ENCODE data around the gene METAP1.
"Not testable (repeated sequence)": the region's sequence is repeated elsewhere in the genome, so short reads cannot be mapped to it uniquely, and the experiment has no call there.

METAP1 gene

DNA sequence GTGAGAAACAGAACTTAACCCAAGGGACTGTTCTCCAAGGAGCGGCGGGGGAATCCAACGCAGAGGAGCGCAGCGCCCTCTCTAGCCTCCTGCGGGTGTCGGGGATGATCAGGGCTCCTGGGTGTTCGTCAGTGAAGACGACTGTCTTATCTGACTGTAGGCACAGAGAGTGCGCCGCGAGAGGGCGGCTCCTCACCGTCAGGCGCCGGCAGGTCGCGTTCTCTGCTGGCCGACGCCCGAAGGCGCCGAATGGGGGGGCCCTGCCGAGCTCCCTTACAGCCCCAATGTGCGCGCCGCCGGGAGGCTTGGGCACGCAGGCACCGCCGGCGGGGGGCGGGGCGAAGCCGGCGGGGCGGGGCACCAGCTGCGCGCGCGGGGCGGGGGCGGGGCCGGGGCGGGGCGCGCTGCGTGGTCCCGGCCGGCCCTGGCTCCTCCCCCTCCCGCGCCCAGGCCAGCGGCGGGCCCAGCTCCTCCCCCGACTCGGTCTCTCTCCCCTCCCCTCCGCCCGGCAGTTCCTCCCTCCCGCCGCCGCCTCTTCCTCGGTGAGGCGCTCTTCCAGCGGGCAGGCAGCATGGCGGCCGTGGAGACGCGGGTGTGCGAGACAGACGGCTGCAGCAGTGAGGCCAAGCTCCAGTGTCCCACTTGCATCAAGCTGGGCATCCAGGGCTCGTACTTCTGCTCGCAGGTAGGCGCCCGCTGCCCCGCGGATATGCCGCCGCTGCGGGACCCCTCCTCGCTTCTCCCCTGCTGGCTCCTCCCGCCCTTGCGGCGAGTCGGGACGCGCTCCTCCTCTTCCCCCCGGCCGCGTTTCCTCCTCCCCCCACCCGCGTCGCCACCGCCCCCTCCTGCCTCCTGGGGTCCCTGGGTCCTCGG lies at the start of gene METAP1:
Gene METAP1, plus strand, starts transcription at position 539 of the 873 bp plus-strand sequence. Its CDS starts 33 bp downstream, at position 572.
- DNase-seq (ENCODE audit: low read depth) = peak; percentile 95

DNA sequence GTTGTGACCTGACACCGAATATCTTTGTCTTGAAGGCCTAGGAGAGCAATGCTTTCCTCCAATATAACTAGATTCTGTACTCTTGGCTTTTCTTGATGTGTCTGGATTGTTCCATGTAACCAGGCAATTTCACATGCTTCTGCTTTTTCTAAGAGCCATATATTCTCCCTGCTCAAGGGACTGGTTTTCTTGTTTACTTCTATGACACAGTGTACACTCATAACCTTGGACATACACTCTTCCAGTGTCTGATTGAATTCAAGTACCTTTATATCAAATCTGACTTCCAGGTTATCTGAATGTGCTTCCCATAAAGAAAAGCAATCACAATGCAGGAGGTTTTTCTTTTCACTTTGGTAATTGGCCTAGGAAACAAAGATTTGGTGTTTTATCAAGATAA lies 49.2 kb upstream of the METAP1 start:
- DNase-seq (ENCODE audit: low read depth) = no peak

DNA sequence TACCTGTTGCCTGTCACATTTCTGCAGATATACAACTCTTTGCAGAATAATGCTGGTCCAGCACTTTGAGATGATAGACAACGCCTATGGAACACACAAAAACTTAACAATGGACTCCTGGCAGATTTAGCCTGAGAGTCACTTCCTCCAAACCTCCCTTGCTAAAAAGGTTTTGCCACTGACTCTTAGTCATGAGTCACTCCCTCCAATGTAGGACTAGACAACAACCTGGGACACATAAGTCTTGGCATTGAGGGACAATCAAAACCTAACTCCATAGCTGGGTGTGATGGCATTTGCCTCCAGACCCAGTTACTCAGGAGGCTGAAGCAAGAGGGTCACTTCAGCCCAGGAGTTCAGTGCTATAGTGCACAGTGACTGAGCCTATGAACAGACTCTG lies 44.6 kb upstream of the METAP1 start:
- DNase-seq (ENCODE audit: low read depth) = no peak

DNA sequence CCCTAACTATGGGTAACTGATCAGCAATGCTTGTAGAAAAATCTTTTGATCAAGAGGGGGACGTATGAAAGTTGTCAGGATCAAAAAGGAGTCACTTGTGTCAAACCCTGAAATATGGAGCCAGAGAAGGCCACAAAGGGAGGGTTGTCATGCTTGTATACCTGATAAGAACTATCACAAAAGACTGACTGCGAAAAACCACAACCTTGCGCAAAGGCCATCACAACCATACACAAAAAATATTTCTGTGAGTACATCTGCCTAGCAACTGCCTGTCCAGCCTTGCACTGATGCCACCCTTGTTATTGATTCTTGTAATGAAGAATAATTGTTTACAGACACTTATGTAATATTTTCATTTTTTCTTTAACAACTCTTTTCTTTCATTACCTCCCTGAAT lies 43.8 kb upstream of the METAP1 start:
- DNase-seq (ENCODE audit: low read depth) = no peak

DNA sequence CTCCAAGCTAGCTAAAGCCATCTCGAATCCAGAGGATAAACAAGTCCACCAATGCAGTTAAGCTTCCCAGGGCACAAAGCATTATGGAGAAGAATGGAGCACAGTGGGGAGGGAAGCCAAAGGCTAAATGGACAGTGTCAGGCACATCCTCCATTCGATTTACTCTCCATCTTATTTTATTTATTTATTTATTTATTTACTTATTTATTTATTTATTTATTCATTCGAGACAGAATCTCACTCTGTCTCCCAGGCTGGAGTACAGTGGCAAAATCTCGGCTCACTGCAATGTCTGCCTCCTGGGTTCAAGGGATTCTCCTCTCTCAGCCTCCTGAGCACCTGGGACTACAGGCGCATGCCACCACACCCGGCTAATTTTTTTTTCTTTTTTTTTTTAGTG lies 40.3 kb upstream of the METAP1 start:
- no peak for DNase-seq (ENCODE audit: low read depth)

DNA sequence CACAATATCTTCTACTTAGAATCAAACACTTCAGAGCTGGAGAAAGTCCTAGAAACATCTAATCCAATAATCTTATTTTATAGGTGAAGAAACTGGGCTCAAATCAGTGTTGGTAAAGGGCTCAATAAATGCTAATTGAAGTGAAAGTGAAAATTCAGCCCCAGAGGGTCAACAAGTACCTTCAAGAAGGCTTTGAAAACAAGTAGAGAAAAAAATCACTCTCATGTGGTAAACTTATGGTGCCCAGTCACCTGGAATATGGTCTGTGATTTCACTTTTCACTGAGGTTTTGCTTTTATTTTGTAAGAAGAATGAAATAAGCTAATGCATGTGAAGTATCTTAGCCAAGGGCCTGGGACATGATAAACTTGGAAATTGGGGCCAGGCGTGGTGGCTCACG lies 37.5 kb upstream of the METAP1 start:
- DNase-seq (ENCODE audit: low read depth) = no peak

DNA sequence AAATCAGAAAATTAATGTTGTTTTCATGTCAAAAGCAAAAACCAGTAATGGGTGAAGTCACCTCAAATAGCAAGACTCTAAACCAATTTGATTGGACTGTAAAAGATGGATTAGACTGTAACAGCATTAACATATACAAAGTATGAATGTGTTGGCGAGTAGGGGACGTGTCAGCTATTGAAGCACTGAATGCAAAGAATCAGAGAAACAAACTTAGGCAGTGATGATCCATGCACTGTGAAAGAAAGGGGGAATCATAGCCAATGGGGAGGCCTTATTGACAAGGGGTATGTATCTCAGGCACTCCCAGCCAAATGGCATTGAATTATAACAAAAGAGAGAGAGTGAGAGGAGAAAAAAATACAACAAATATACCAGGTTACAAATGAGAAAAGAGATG lies 36.1 kb upstream of the METAP1 start:
- no peak for DNase-seq (ENCODE audit: low read depth)

DNA sequence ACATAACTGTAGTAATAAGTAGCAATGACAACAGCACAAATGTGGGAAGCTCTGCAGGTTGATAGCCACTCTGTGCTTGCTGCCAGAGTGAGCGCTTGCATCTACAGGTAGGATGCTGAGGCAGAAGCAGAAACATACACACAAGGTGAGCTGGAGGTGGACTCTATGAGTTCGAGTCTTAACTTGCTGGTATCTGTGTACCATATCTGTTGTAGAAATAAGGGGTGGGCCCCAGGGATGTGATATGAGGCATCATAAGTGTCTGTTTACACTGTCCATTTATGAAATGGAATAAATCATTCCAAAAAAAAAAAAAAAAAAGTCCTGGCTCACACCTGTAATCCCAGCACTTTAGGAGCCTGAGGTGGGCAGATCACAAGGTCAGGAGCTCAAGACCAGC lies 33.8 kb upstream of the METAP1 start:
- no peak for DNase-seq (ENCODE audit: low read depth)

DNA sequence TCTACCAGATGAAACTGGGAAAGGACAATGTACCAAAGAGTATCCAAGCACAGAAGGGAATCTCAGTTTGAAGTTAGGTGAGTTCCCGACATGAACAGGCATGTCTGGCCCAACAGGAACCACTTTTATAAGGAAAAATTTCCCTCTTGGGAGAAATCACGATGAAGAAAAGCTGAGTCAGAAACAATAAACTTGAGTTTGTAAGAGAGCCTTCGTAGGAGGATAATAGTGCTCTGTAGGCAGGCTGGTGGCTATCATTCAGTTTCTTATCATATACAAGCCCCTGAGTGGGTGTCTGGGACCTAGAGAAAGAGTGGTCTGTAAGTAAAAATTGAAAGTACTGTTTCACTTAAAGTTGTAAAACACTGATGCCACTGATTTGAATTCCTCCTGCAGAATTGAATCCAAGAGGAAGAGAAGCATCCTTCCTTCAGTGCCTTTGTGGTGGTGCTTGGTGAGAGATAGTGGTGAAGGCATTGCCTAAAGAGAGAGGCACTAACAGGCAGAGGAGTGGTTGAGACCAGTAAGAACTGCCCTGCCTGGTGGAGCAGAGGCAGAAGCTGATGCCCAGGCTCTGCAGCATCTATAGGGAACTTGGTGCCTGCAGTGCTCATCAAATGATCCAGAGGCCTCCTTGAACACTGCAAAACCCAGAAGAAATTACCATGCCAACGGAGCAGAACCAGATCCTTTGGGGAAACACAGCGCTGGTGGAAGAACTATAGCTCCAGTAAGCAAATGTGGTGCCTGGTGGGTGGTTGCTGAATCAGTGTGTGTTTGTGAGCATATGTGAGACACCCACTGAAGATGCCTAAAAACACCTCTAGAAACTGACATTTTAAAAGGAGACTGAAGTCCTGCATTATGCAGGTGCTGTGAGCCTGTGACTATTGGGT lies 31.7 kb upstream of the METAP1 start:
- DNase-seq (ENCODE audit: low read depth) = no peak

DNA sequence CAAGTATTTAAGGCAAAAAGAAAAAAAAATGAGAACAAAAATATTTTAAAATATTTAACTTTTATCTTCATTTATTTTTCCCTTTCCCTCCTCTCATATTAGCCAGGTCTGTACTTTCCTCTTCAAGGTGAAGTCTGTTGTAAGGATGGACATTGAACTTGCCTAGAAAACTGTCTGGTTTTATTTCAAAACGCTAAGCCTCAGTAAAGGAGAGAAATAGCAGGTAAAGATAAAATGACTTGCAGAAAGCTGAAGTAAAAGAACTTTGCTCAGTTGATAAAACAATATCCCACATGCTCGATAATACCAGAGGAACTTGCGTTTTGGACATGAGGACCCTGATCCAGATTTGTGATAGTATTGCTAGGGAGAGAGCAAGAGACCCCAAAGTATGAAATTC lies 28.6 kb upstream of the METAP1 start:
- DNase-seq (ENCODE audit: low read depth) = no peak

DNA sequence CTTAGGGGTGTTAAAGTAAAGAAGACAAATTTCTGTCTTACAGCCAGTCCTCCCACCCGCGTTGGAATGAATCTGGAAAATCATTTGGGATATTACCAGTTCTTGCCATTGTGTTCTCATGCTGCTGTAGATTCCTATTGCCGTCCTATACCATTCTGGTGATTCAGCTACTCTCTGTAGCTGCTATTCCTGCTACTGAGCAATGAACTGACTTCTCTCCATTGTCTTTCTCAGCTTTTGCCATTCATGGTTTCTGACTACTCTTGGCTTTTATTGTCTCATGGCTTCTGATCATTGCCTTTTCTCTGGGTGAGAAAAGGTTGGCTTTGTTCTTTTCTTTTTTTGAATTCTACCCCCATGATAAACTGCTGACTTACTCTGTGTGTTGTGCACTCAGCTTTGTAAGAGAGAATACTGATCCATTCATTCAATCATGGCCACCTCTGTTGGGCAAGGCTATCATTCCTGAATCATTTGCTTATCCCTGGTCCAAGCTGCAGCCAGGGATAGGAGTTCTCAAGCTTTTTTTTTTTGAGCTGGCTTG lies 27.7 kb upstream of the METAP1 start:
- no peak for DNase-seq (ENCODE audit: low read depth)

DNA sequence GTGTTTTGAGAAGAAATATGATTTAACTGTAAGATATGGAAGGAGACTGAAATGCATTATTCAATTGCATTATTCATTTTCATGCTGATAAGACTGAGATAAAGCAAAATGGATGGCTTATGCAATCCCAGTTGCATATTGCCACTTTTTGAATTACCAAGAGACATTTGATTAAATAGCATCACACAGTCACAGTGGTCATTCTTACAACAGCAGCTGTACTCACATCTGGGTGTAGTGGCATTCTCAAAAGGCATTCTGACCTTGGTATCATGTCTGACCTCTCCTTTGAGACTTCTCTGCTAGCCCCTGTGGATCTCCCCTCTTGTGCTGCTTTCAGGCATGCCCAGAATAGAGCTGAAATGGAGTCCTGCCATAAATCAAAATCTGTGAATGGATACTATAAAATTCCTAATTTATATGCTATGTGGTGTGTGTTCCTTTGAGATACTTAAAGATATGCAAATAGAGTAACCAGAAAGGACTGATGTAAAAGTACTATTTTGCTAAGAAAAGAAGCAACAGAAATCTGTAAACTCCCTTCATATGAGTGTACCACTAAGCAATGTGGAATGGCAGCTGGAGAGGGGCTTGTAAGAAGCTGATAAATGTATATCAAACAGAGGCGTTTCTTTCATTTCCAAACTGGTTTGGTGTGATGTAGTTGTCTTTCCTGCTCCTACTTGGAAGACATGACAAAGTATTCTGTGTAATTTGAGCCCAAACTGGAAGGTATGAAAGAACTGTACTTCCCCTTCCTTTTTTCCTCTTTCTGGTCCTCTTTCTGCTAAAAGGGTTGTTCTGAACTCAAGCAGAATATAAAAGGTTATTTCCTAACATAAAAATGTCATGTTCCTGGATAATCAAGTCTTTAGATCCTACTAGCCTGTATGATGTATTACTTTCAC lies 25.4 kb upstream of the METAP1 start:
- DNase-seq (ENCODE audit: low read depth) = no peak

DNA sequence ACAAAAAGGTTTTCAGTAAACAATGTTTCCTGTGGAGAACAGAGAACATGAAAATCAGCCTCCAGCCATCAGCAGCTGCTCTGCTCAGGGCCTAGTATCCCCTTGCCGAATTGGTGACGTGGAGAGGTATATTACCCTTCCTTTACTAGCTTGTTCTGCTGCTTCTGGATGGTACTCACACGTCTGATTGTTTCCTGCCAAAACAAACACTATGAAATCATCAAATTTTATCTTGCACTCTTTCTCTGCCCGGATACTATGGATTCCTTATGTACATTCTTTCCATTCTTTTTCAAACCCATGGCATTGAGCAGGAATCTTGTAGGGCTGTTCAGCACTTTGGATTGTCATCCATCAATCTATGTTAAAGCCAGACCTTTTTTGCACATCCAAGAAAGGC lies 18.8 kb upstream of the METAP1 start:
- no peak for DNase-seq (ENCODE audit: low read depth)

DNA sequence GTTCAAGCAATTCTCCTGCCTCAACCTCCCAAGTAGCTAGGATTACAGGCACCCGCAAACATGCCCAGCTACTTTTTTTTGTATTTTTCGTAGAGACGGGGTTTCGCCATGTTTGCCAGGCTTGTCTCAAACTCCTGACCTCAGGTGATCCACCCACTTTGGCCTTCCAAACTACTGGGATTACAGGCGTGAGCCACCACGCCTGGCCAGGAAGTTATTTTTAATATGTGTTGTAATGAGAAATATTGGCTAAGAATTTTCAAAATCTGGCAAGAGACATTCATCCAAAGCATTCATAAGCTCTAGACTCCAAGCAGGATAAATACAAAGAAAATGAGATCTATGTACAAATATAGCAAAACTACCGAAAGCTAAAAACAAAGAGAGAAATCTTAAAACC lies 18.0 kb upstream of the METAP1 start:
- no peak for DNase-seq (ENCODE audit: low read depth)

DNA sequence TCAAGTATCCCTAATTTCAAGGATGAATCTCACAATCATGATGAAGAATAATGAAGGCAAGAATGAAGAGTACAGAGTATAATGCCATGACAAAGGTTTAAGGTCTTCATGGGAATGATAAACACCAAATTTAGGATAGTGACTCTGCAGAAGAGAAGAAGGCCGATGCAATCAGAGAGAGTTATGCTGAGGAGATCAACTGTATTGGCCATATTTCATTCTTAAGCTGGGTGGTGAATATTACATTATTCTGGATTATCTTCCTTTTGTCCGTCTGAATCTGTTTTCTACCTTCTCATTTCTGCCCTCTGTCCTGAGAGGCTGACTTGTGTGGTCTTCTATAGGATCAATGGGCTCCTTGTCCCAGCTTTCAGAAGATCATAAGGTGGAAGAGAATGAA lies 7.8 kb upstream of the METAP1 start:
- DNase-seq (ENCODE audit: low read depth) = no peak

DNA sequence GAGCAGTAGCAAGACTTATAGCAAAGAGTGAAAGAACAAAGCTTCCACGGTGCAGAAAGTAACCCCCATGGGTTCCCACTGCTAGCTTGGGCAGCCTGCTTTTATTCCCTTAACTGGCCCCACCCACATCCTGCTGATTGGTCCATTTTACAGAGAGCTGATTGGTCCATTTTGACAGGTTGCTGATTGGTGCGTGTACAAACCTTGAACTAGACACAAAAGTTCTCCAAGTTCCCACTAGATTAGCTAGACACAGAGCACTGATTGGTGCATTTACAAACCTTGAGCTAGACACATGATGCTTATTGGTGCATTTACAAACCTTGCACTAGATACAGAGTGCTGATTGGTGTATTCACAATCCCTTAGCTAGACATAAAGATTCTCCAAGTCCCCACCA lies 2.7 kb upstream of the METAP1 start:
- not testable (repeated sequence) for DNase-seq (ENCODE audit: low read depth)

DNA sequence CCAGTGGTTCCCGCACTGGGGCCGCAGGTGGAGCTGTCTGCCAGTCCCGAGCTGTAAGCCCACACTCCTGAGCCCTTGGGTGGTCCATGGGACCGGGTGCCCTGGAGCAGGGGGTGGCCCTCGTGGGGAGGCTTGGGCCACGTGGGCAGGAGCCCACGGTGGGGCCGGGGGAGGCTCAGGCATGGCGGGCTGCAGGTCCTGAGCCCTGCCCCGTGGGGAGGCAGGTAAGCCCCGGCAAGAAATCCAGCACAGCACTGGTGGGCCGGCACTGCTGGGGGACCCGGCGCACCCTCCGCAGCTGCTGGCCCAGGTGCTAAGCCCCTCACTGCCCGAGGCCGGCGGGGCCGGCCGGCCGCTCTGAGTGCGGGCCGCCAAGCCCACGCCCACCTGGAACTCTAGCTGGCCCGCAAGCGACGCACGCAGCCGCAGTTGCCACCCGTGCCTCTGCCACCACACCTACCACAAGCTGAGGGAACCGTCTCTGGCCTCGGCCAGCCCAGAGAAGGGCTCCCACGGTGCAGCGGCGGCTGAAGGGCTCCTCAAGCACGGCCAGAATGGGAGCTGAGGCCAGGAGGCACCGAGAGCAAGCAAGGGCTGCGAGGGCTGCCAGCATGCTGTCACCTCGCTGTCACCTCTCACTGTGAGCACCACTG lies 2.0 kb upstream of the METAP1 start:
- no peak for DNase-seq (ENCODE audit: low read depth)

DNA sequence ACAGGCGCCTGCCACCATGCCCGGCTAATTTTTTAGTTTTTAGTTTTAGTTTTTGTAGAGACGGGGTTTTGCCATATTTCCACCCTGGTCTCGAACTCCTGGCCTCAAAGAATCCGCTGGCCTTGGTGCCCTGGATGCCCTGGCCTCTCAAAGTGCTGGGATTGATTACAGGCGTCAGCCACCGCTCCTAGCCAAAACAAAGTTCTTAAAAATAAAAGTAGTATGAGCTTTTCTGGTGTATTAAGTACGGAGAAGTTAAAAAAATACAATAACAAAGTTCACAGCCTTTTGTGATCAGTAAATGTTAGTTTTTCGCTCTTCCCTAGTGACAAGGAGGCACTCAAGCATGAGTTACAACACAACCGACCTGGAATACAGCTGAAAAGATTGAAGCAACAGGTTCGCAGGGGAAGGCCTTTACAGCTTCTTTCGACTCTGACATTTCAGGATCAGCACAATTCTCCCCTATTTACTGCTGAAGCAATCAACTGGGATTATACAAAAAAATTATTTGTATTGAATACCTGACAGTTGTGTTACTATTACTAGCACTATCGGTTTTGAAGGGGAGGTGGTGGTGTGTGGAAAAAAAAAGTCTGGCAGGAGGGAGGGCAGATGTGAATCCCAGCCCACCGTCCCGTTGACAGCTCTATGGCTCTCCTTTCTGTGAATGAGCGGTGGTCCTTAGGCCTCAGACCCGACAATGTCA lies 893 bp upstream of the METAP1 start:
- DNase-seq (ENCODE audit: low read depth) = no peak

DNA sequence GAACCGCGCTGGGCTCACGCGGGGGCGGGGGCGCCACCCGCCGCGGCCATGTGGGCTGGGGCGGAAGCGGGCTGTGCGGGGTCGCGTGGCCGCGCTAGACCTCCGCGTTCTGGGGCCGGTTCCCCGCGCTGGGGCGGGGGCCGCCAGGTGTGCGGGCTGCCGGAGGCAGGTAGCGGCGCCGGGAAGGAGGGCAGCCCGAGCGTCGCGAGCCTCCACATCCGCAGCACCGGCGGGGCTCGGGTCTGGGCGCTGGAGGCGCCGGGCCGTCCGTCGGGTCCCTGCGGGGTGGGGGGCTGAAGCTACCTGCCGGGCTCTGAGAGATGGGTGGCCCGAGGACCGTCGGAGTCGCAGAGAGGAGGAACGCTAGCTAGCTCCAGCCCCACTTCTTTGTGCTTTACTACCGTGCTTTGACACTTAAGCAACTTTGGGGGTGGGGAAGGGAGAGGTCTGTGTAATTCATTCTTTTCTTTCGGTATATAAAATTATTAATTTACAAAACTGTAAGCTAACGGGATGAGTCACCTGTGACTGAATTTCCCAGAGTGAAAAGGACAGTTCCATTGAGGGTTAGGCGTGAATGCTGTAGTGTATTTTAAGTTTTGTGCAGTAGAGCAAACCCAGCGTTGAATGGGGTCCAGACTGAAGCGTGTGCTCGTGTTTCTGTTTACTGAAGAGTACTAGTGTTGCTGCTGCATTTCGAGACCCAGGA lies 689 bp downstream of the METAP1 start:
- no peak for DNase-seq (ENCODE audit: low read depth)

DNA sequence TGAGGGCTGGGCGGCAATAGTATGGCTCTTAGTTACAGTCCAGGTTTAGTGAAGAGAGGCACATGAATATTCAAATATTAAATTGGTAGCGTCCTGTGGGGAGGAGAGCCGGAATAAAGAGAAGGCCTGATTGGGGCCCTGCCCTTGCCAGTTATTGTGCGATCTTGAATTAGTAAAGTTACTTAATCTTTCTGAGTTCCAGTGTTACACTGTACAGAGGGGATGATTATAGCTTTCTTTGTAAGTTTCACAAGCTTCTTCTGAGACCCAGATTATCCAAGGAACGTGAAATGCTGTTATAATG lies 1.2 kb downstream of the METAP1 start:
- DNase-seq (ENCODE audit: low read depth) = no peak

Data from T-helper 22 cell (primary cell).